Liver (tissue), 3 donors: Measurements from ENCODE around the gene AOPEP.

Experiments used
- EGR1 ChIP-seq, 2 donors: IDR thresholded peaks; 2 replicates each; pipeline ENCODE4 v1.6.1; 2016 to 2018; ENCODE audit warnings: antibody characterized with exemption in 2 of 2, low read depth in 2 of 2
- FOXA2 ChIP-seq: IDR thresholded peaks from 2 replicates; pipeline ENCODE4 v1.6.1; 2016; ENCODE audit warnings: antibody characterized with exemption
- RAD21 ChIP-seq, 2 donors: IDR thresholded peaks; 2 replicates each; pipeline ENCODE4 v1.6.1; 2016; ENCODE audit warnings: antibody characterized with exemption in 2 of 2, mild to moderate bottlenecking in 2 of 2
- SP1 ChIP-seq: IDR thresholded peaks from 2 replicates; pipeline ENCODE4 v1.6.1; 2018; ENCODE audit warnings: antibody characterized with exemption, mild to moderate bottlenecking
- TAF1 ChIP-seq: conservative IDR thresholded peaks from 2 replicates; pipeline ENCODE4 v1.6.1; 2016; ENCODE audit warnings: antibody characterized with exemption, mild to moderate bottlenecking
- TF ChIP-seq, protein P1 (sequence below): fragments of 150-350 bp; IDR thresholded peaks from 2 replicates; pipeline ENCODE4 v1.5.1; 2017; ENCODE audit warnings: improper control_type of control experiment, low read depth, low read length; ENCODE audit not compliant: missing input control
- TF ChIP-seq, protein P2 (sequence below): IDR thresholded peaks from 2 replicates; pipeline ENCODE4 v1.6.1; 2016; ENCODE audit warnings: antibody characterized with exemption
- TF ChIP-seq, protein P3 (sequence below): IDR thresholded peaks from 2 replicates; pipeline ENCODE4 v1.6.1; 2016; ENCODE audit warnings: antibody characterized with exemption
- TF ChIP-seq, protein P4 (sequence below): IDR thresholded peaks from 2 replicates; pipeline ENCODE4 v1.6.1; 2016; ENCODE audit warnings: antibody characterized with exemption
- donor health status: healthy.
- donor health status: healthy.

DNA sequence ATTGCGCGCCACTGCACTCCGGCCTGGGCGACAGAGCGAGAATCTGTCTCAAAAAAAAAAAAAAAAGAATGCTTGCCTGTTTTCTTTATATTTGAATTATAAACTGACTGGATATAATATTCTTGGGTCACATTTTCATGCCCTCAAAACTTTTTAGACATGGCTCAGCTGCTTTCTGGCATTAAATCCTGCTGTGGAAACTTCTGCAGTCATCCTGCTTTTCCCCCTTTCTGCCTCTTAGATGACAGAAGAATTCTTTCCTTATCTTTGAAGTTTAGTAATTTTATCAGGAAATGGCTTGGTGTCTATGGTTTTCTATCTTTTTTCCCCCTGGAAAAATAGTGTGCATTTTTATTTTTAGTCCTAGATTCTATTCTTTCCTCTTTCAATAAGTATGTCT lies 234.5 kb downstream of the AOPEP start:
- TF ChIP-seq, protein P1, sequence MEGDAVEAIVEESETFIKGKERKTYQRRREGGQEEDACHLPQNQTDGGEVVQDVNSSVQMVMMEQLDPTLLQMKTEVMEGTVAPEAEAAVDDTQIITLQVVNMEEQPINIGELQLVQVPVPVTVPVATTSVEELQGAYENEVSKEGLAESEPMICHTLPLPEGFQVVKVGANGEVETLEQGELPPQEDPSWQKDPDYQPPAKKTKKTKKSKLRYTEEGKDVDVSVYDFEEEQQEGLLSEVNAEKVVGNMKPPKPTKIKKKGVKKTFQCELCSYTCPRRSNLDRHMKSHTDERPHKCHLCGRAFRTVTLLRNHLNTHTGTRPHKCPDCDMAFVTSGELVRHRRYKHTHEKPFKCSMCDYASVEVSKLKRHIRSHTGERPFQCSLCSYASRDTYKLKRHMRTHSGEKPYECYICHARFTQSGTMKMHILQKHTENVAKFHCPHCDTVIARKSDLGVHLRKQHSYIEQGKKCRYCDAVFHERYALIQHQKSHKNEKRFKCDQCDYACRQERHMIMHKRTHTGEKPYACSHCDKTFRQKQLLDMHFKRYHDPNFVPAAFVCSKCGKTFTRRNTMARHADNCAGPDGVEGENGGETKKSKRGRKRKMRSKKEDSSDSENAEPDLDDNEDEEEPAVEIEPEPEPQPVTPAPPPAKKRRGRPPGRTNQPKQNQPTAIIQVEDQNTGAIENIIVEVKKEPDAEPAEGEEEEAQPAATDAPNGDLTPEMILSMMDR = no peak
- no peak for TF ChIP-seq RAD21 (IDR thresholded peaks at IDR 0.05)
- TF ChIP-seq, protein P2, sequence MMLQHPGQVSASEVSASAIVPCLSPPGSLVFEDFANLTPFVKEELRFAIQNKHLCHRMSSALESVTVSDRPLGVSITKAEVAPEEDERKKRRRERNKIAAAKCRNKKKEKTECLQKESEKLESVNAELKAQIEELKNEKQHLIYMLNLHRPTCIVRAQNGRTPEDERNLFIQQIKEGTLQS = no peak
- TF ChIP-seq SP1 = no peak
- TF ChIP-seq, protein P3, sequence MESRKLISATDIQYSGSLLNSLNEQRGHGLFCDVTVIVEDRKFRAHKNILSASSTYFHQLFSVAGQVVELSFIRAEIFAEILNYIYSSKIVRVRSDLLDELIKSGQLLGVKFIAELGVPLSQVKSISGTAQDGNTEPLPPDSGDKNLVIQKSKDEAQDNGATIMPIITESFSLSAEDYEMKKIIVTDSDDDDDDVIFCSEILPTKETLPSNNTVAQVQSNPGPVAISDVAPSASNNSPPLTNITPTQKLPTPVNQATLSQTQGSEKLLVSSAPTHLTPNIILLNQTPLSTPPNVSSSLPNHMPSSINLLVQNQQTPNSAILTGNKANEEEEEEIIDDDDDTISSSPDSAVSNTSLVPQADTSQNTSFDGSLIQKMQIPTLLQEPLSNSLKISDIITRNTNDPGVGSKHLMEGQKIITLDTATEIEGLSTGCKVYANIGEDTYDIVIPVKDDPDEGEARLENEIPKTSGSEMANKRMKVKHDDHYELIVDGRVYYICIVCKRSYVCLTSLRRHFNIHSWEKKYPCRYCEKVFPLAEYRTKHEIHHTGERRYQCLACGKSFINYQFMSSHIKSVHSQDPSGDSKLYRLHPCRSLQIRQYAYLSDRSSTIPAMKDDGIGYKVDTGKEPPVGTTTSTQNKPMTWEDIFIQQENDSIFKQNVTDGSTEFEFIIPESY = no peak
- no peak for TF ChIP-seq TAF1
- no peak for TF ChIP-seq FOXA2
- TF ChIP-seq EGR1 (IDR thresholded peaks at IDR 0.05; ENCODE audit: low read depth in 2 of 2) = no peak
- TF ChIP-seq, protein P4, sequence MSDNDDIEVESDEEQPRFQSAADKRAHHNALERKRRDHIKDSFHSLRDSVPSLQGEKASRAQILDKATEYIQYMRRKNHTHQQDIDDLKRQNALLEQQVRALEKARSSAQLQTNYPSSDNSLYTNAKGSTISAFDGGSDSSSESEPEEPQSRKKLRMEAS = no peak
